Choroid plexus epithelial cell (primary cell): ENCODE measurements around the gene NXPE3.

ENCODE experiments used
- DNase-seq: peaks from one replicate; pipeline ENCODE4 v3.0.0-alpha.2; 2010; ENCODE audit warnings: low read depth
- H3K4me3 ChIP-seq: 2 replicates; pipeline ENCODE4 v1.5.1; 2011; ENCODE audit warnings: low read depth, mild to moderate bottlenecking, control low read depth, low read length, moderate library complexity
- CTCF ChIP-seq: conservative IDR thresholded peaks from 2 replicates; pipeline ENCODE4 v1.5.1; 2011; ENCODE audit warnings: low read depth, mild to moderate bottlenecking, control low read depth, inconsistent platforms, low read length, moderate library complexity

NXPE3 gene

DNA sequence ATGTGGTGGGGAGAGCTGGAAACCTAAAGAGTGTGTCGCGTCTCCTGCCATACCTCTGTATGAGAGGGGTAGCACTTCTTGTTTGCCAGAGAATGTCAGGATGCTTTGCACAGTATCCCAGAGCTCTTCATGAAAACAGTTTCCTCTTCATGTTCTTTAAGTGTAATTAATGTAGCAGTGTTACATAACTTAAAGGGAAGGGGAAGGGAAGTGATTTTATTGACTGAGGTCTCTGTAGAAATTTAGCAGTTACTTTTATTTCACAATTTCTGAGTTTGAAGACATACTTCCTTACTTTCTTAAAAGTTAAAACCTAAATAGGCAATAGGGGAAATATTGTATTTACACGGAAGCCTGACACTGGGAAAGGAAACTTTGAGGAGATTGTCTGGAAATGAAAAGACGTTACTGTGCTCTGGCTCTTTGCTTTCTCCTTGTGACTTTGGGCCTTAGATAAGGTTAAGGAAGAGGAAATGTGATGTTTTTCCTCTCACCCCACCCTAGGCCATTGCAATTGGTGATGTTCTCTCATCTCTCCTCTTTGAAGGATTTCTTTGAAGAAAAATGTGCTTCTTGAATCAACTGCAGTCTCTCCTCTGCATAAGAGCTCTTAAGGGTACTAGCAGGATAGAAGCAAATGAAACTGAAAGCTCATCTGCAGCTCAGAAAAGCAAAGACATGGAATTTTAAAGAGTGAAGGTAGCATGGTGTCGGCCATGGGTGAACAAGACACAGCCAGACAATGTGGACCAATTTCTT, 6.0 kb downstream of the NXPE3 start:
- no peak overlapping the region for H3K4me3 ChIP-seq
- TF ChIP-seq CTCF: no peak

GRCh38 chr3:101791778-101792177, 12.8 kb downstream of the NXPE3 start:
- no peak for DNase-seq
- H3K4me3 ChIP-seq: no peak overlapping the region
- TF ChIP-seq CTCF: no peak

More for the DNA sequence above, 6.0 kb downstream of the NXPE3 start:
- DNase-seq: no peak

GRCh38 chr3:101796077-101796680, 17.2 kb downstream of the NXPE3 start:
- no peak for TF ChIP-seq CTCF
- DNase-seq: peak; percentile 19
- H3K4me3 ChIP-seq: no peak overlapping the region

GRCh38 chr3:101801174-101801573, 22.2 kb downstream of the NXPE3 start:
- TF ChIP-seq CTCF: no peak

GRCh38 chr3:101802179-101802578, 23.2 kb downstream of the NXPE3 start:
- TF ChIP-seq CTCF: no peak
- no peak overlapping the region for H3K4me3 ChIP-seq
- DNase-seq: no peak

More at GRCh38 chr3:101801174-101801573, 22.2 kb downstream of the NXPE3 start:
- DNase-seq: no peak
- H3K4me3 ChIP-seq: no peak overlapping the region

GRCh38 chr3:101803173-101803782, 24.3 kb downstream of the NXPE3 start:
- peak; percentile 89 for DNase-seq
- no peak overlapping the region for H3K4me3 ChIP-seq
- TF ChIP-seq CTCF: peak; percentile 77

- no peak overlapping the region for H3K4me3 ChIP-seq
- TF ChIP-seq CTCF: no peak
- DNase-seq: no peak
Observed at GRCh38 chr3:101803939-101804338, 24.9 kb downstream of the NXPE3 start.
